Brain pericyte (primary cell): ENCODE results near the gene HPCA.

ENCODE experiments used
- DNase-seq: peaks from one replicate; pipeline ENCODE4 v3.0.0-alpha.2; 2012; ENCODE audit warnings: low read depth, low spot score

Gene HPCA

DNA sequence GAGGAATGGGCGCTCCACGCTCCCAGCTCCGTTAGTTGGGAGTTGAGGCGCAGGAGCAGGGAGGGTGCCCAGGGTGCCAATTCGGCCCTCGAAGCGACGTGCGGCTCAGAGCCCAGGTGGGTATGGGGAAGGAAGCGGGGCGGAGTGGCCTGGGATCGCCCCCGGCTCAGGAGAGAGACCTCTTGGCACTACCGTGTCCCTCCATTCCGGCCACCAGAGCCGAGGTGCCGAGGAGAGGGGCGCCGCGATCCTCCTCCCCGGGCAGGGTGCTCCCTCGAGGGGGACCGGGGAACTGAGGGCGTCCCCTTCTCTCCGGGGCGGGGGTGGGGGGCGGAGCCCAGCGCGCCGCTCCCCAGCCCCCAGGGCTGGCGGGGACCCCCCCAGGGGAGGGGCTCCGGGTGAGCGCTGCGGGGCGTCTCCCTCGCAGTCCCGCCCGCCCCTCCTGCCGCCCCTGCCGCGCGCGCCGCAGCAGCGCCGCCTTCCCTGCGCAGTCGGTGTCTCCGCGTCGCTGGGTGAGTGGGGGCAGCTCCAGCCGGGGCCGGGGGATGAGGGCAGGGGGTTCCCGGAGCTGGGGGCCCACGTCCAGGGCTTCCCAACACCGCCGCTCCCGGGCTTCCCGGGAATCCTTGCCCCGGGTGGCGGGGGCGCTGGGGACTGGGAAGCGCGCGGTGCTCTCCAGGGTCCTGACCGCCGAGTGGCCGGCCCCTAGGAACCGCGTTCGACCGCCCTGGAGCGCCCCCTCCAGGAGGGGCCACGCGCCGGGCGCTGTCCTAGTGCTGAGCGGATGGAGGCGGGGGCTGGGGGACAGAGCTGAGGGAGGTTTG is at the start of gene HPCA:
HPCA (plus strand) TSS at position 488 of the 824 bp plus-strand sequence. CDS start 2,408 bp downstream, outside the sequence.
- no peak for DNase-seq

DNA sequence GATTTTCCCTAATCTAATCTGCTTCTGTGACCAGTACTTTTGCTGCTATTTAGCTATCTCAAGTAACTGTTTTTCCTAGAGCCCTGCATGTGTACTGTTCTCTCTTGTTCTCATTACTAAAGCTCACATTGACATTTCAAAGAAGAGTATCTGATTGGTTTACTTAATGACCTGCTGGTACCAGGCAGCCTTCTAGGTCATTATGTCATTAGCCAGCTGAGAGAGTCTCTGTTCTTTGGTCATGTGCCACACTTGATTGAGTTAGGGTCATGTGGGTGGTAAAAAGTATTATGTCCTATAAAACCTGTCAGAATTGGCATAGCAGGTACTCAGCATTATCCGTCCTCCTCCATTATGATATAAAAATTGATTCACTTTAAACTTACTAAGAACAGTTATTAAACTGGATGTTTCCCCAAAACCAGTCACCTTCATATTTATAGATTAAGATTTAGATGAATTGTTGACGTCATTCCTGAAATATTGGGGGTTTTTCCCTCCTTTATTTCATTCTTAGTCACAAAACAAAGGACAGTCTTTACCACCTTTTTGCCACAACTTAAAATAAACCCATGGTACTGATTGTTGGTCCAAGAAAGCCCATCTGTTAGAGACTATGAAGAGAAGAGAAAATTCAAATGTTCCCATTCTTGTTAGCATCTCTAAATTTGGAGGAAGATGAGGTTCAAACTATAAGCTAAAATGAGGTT is 37.8 kb upstream of the HPCA start:
- no peak for DNase-seq

DNA sequence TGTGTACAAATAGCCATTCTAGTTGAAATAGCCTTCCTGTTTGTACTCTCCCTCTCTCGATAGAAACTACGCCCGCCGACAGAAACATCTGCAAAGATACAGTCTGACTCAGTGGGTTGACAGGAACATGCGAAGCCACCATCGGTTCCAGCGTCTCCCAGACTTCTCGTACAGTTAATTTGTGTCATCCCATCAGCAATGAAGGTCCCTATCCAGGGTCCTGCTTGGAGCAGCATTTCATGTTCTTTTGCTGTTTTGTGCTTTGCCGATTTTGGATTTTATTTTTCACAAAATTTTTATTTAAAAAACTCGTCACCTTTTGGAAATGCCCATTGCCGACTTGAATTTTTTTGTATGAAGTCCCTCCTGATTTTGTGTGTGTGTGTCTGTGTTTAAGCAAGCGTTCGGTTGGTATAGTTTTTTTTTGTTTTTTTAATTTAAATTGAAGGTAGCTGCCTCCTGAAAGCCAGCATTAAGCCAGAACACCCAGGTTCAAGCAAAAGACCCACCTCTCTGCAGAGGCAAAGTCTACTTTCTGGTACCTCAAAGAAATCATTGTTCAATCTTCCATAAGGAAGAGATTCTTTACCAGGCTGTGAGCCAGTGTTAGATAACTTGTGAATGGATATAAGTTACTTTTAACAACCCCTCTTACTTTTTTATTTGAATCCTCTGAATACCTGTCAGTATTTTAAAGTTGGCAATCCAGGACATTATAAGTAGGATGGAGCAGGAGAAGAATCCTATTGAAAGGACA is 30.3 kb upstream of the HPCA start:
- no peak for DNase-seq

DNA sequence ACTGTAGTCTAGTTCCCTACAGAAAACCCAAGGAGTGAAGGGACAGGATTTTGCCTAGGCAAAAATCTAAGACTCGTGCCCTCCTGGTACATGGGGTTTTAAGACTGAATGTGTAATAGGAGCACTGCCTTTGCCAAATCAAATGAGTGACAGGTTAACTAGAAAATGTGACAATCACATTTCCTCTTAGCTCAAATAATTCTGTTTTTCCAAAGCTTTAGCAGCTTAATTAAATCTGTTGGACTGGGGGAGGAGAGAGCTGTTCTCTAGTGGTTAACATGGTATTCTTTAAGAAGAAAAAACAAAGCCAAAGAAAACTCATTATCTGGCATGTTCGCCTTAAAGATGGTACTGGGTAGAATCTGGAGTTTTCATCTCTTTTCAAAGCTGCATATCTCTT is 28.2 kb upstream of the HPCA start:
- DNase-seq: no peak

DNA sequence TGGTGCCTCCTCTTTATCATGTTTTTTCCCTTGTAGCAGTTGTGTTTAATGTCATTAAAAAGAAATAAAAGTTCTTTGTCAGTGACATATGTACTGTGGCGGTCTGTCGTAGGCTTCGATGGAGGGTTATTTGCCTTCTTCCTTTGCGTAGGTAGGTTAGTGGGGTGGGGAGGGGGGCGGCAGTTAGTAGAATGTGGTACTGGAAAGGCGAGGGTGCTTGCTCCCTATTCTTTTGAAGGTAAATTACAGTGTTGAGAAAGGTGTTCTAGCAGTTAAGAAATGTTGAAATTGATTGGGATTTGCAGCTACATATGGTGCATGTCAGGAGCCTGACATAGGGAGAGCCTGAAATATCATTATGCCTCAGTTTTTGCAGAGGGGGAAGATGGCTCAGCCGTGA is 27.5 kb upstream of the HPCA start:
- DNase-seq: no peak

DNA sequence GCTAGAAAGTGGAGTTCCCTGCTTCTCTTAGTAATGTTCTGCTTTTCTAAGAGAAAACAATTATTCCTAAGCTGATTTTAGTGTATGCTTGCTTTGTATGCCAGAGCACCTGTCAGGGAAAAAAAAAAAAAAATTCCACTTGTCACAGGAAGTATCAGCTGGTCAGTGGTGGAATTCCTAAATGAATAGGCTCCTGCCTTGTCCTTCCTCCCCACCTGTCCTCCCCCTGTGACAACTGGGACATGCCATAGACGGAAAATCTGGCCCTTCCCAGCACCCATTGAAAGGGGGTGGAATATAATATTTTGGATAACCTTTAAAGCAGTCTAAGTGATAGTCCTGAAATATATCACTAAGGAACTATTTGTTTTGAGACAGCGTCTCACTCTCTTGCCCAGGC is 26.4 kb upstream of the HPCA start:
- no peak for DNase-seq

DNA sequence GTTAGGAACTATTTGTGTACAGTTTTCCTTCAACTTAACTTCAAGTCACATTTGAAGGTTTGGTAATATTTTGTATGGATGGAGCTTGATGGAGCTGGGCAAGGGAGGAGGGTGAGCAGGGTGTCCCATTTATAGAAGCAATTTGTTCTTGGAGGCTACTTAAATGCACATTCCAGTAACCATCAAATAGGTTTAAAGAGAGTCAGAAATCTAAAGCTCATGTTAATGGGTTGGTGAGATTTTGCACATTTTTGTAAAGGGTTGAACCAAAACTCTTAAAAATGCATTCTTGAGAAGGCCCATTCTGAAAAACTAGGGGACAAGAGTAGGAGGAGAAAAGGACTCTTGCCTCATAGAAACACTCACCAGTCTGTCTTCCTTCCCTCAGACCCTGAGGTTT is 25.7 kb upstream of the HPCA start:
- DNase-seq: no peak

DNA sequence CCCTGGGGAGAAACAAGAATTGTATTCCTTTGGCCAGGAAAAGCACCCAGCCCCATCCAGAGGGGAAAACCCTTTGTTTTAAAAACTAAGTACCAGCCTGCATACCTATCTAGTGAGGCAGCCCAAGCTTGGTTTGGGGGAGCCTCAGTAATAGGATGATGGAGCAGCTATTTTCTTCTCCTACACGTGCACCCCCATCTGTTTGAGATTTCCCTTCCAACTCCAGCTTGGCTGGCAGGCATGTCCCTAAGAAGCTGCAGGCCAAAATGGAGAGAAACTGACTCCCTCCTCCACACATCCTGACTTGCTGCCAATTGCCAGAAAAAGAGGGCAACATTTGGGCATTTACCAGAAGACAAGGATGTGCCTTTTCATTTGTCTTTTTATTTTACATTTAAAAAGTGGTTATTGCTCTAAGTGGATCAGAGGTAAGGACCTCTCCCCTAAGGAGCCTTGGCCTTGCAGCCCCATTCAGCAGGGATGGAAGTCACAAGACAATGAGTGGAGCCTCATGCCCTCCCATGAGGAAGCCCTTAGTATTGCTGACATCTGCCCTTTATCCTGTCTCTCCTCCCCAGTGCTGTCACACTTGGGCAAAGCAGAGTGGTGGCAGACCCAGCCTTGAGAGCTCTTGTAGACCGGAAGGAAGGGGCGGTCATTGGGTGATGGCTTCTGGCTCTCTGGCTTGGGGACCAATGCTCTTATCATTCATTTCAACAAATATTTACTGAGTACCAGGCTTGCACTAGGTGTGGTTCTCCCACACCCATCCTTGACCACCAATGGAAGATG is 24.2 kb upstream of the HPCA start:
- DNase-seq: no peak

DNA sequence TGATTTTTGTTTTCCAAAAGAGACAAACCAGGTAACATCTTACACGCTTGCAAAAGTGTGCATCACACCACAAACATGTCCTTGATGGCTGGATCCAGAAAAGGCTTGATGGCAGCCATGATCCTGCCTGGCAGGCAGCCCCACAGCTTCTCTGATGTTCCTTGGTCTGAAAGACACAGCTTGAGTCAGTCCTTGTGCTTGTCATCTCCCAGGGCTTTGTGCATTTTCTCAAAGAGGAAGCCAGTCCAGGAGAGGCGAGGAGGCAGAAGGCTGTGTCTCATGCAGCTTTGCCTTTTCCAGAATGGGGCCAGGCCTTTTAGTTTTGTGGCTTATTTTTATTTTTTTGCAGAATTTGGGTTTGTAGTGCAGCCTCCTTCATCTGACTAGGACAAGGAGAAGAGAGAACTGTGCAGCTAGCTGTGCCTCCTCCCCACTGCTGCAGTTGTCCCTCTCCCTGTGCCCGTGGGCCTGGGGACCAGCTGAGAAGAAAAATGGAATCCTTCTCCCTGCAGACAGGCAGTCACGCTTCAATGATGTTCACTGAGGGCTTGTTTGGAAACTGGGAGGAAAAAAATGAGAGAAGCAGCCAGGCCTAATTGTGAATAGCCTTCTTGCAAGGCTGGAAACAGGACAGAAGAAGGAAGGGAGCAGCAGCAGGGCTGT is 22.9 kb upstream of the HPCA start:
- no peak for DNase-seq

DNA sequence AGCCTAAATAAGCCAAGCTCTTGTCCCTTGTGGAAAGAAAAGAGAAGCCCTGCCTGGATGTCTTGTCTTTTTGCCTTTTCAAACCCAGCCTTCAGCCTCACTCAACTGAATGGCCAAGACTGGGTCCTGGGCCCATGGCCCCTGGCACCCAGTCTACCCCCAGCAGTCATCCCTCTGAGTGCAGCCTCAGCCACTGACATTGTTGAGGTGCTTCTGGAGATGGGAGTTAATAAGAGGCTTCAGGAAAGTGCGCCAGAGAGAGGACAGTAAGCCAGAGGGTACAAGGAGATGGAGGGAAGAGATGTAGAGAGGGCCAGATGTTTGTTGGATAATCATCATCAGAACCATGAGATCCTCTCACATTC is 22.4 kb upstream of the HPCA start:
- no peak for DNase-seq

DNA sequence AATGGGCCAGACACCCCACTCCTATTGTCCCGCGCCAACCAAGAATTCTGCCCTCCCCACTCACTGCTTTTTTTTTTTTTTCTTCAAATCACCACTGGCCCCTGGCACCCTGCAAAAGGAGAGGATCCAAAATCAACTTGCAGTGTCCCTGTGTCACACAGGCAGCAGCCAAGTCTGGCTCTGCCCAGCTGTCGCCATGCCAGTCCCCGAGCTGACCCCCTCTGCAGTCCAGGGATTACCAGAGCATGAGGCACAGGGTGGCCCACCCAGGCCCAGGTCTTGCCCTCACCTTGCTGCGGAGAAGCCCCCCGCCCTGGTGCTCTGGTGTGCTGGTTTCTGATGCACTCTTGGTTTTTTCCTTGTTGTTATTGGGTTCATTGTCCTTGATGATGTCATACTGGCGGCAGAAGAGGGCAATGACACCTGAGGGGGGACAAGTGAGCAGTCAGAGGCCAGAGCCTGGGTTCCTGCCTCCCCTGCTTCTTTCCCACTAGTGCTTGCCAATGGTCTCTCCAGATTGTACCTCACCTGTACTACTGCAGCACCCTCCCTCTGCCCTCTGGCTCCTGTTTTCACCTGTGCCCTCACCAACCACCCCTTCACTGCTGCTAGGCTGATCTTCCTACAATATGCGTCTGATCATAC is 21.8 kb upstream of the HPCA start:
- no peak for DNase-seq

DNA sequence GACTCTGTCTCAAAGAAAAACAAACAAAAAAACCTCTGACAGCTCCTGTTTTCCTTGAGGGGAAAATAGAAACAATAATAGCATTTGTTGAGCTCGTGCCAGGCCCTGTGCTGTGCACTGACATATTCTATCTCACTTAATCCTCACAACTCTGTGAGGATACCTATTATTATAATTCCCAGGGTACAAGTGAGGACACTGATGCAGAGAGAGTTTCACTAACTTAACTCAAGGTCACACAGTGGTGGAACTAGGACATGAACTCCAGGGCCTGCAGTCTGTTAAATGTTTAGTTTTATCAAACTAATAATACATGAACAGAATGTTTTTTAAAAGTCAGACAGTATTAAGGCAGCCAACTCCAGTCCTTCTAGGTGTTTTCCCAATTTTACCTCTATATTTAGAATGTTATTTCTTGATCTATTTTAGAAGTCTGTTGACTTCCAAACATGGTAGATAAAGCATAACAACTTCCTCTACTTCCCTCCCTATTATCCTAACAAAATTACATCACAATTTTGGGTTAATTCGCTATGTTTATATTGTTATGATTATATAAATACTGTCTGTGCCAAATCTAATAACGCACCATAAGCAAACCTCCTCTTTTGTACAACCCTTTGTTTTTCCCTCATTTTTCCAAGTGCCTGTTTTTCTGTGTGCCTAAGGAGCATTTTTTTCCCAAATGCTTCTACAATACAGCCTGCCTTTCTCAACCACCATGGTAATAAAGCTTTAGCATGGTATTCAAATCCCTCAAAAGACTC is 20.5 kb upstream of the HPCA start:
- DNase-seq: no peak

DNA sequence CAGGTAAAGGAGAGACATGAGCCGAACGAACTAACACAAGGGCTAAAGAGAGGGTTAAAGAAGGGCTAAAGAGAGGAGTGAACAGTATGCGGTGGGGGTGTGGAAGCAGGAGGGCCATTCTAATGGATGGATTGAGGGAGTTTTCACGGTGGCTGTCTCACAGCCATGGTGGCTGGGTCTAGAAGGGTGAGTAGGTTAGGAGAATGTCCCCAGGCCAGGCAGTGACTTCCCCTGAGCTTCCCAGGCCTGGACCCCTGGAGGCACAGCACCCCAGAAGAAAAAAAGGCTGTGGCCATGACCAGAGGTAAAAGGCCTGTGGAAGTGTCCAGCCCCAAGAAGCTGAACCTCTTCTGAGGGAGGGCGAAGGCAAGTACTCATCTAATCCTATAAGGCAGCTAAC is 19.1 kb upstream of the HPCA start:
- DNase-seq: no peak

DNA sequence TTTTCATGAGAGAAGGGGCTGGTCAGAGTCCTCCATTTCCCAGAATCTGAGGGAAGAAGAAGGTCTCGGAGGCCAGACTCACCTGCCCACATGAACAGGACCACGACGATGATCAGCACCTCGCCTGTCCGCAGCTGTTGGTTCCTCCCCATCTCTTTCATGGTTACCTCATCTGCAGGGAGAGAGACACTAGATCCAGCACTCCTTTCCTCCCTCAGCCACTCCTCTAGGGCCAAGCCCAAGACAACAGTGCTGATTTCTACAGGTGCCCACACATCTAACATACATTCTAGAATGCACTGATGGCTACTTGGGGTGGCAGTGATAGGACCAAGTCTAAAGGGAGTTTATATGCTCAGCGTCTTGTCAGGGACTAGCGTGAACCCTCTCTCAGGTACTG is 18.6 kb upstream of the HPCA start:
- no peak for DNase-seq

DNA sequence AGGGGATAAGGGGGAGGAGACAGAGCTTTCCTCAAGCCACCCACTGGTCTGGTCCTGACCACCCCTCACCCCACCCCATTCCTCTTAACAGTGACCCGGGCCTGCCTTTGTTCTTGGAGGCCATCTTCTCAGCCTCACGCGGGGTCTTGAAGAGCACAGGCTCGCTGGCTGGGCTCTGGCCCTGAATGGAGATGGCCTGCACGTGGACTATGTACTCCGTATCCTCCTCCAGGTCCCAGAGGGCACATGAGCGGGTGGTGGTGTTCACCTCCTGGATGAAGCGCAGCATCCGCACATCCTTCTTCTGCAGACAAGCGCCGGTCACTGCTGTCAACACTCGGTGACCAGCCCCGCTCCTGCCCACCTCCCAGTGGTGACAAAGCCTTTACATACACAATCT is 18.2 kb upstream of the HPCA start:
- no peak for DNase-seq

DNA sequence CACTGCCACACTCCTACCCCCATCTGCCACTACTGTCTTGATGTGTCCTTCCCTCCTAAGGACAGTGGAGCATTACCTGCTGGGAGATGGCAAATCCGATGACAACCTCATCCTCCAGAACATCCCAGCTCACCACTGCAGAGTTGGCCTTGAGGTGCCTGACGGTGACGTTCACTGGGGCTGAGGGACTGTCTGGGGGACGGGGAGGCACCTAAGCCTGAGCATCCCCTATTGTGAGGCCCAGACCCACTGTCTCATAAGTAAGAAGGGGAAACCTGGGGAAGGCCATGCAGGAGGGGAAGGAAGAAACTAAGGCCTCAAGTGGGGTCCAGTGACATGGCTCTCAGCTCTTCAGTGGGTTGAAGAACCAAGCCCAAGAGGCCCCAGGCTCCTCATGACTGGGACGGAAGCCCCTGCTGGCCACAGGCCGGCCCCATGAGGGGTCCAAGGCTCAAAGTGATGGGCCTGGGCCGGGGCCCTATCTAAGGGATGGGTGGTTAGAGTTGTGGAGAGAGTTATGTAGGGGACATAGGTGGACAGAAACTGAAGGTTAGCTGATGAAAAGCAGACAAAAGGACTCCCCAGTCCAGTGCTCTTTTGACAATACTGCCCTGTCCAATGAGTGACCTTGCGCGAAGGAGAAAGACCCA is 17.4 kb upstream of the HPCA start:
- DNase-seq: no peak

DNA sequence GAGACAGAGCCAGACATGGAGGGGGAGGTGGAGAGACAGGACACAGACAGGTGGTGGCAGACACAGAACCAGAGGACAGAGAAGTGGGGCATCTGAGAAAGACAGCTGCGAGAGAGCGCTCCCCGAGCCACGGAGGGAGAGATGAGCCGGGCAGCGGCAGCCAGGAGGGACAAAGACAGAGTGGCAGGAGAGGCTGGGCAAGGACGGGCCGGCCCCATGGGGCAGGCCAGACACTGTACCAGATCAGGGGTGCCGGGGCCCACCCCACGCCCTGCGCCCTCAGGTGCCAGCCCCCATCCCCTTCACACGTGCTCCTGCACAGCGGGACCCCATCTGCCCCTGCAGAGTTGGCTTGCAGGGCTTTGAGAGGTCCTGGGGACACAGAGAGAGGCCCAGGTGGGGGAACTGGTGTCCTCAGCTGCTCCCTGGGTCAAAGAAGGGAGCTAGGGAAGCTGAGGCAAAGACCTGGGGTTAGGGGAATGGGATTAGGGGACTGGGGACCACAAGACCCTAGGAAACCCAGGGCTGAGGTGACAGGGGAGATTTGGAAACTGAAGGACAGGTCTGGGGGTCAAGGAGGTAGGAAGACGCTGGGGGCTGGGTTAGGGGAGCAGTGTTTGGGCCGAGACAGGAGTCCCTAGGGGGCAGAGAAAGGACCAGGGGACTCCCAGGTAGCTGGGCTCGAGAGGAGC is 16.2 kb upstream of the HPCA start:
- no peak for DNase-seq

DNA sequence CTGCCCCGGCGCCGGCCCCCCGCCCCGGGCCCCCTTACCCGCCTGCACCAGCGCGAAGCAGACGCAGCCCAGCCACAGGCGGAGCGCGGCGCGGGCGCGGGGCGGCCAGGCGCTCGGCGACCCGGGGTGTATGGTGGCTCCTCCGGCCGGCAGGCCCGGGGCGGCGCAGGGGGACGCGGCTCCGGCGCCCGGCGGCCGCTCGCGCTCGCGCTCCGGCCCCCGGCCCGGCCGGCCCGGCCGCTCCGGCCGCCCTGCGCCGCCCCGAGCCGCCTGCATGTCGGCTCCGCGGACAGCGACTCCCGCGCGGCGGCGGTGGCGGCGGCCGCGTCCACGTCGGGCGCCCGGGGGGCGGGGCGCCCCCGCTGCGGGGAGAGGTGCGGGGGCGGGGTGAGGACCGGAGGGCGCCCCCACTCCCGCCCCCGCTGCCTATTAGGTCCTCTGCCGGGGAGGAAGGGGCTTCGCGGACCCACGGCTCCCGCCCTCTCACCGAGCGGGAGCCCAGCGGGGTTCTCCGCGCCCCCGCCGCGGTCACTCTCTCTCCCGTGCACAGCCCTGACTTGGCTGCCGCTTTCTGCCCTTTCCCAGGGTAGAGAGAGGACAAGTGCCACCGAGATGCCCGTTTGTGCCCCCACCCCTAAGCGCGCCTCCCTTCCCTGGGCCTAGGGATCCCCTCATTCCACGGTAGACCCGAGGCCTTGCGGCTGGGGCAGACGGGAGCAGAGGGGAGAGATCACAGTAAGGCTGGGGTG is 15.5 kb upstream of the HPCA start, which contains the start of gene FNDC5:
FNDC5 (minus strand) TSS at position 298 of the 749 bp plus-strand sequence.
- no peak for DNase-seq
